HS-27A (cell line): ENCODE data around the gene ADCY5.
"Not testable (repeated sequence)": the region's sequence is repeated elsewhere in the genome, so short reads cannot be mapped to it uniquely, and the experiment has no call there.

Source experiments
- DNase-seq: peaks from one replicate; pipeline ENCODE4 v3.0.0-alpha.2; 2012; ENCODE audit warnings: low read depth, missing footprints

The ADCY5 gene

DNA sequence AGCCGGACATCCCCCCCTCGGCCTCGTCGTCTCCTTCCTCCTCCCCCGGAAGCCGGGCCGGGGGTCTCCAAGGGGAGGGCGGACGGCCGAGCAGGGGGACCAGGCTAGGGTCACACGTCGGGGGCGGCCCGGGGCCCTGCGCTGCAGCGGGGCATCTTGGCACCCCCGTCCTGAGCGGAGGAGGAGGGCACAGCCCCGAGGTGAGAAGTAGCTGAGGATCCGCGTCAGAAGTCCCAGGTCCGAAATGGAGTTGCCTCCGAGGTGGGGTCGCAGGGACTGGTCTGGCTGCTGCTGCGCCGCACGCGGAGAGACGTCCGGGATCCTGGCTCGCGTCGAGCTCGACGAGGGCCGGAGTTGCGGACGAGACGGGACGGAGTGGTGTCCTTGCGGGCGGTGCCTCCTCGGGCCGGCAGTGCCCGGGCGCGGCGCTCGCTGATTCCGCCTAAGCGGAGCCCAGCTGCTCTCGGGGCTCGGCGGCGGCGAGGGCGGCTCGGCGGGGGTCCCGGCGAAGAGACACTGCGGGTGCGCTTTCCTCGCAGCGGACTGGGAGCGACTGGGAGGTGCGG is at the start of gene ADCY5:
Gene ADCY5 (minus strand): TSS at position 555 of the 566 bp plus-strand sequence. CDS start 545 bp downstream, at position 10.
- DNase-seq, result no peak

DNA sequence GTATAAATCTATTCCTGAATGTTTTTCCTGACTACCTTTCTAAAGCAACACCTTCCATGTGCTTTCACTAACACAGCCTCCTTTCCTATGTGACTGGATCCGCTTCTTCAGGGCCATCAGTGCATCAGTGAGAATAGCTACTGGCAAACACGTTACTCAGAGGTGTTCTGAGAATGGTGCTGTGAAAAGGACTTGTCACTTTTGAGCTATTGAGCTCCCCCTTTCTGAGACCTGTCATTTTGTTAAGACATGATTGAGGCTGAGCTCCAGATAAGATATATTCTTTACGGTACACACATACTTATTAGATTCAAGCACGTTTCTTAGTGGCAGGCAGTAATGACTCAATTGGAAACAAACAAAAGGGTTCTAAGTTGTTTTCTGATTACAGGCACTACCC is 45.0 kb upstream of the ADCY5 start:
- DNase-seq, result no peak

DNA sequence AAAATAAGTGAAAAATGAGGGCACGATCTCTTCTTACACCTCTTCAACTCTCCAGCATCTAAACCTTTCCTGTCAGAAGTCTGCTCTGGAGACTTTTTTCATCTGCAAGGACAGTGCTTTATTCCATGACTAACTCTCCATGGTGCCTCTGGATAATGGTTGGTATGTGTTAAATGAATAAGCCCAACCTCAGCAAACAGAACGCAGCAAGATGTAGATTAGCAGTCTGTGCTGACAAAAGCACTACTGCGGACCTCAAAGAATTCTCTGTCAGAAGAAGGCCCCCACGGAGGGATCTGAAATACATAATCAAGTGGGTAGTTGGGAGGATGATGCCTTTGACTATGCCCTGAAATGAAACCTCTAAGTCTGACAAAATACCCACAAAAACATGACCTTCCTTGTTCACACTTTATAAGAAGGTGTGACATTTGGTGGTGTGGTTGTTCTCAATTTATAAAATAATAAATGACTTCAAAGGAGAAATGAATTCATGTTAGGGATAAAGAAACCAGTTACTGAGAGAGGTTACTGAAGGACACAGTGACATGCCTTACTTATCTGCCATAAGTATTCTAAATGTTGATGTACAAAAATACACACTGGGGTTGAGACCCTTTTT is 43.2 kb upstream of the ADCY5 start:
- DNase-seq, result no peak

DNA sequence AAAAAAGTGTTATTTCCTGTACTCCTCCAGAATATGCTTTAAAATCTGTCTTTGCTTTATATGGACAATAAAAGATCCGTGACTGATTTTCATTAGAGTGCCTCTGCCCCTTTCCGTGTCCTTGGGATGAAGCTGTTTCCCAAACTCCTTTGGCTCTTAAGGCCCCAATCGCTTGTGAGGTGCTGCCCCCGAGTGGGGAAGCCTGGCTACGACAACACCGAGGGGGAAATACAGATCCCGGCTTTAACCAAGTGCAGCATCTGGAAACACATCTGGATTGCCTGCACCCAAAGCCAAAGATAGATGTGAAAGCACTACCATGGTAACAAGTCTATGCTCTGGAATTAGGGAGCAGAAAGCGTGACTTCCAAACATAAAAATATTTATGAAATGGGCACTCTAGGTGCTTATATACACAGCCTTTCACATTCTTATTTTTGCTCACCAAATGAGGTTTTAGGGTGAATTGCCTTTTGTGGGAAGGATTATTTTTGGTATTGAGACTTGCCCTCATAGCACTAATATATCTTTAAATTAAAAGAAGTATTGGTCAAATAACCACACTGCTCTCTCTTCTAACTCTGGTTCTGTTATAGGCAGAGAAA is 40.6 kb upstream of the ADCY5 start:
- DNase-seq, result peak; percentile 22

DNA sequence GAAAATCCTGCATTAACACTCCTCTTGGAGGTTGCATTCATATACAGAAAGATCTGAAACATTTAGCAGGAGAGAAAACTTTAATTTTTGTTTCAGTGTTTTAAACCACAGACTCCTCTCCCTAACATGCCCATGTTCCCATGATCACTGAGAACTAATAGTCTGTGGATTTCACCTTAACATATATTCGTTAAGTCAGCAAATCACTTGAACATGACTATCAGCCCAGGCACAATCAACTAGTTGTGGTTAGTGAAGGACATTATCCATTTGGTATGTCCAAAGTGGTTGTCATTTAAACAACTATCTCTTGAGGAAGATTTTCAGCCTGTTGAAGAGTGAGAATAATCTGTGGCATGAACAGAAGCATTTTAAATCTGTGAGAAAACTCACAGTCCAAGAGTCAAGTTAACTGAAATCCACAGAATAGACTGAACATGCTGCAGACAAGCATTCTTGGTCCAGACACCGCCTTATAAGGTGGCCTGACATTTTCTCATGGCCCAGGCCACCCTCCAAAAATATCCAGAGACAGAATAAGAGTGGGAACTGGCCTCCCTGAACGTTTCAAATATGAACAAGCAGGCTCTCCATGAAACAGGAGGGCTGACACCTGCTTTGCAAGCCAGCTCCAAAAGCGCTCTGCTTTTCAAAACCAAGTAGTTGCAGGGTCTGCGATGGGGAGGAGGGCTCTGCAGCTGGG is 39.9 kb upstream of the ADCY5 start:
- DNase-seq, result no peak

DNA sequence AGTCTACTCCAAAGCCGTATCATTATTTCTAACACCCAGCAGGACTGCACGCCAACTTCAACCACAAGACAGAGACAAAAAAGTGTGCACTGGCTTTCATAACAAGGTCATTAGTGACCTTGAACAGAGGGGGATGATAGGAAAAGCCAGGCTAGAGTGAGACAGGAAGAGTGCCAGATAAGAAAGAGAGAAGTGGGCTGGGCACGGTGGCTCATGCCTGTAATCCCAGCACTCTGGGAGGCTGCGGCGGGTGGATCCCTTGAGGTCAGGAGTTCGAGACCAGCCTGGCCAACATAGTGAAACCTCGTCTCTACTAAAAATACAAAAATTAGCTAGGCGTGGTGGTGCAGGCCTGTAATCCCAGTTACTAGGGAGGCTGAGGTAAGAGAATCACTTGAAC is 38.2 kb upstream of the ADCY5 start:
- DNase-seq, result not testable (repeated sequence)

DNA sequence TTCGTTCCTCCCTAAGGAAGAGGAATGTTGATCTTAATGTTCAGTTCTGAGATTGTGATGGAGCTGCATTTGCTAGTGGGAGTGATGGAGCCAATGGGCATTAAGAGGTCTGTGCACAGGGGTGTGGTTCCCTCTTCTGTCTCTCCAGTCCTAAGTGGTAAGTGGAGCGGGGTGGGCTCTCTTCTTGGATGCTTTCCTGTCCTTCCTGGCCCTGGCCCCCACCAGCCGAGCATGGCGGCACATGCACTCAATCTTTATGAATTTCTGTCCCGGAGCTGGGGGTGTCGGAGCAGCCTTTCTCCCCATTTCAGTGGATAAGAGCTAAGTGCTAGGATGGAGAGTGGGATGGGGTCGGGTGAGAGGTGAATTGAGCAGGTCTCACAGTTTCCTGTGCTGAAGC is 37.6 kb upstream of the ADCY5 start:
- no peak for DNase-seq

DNA sequence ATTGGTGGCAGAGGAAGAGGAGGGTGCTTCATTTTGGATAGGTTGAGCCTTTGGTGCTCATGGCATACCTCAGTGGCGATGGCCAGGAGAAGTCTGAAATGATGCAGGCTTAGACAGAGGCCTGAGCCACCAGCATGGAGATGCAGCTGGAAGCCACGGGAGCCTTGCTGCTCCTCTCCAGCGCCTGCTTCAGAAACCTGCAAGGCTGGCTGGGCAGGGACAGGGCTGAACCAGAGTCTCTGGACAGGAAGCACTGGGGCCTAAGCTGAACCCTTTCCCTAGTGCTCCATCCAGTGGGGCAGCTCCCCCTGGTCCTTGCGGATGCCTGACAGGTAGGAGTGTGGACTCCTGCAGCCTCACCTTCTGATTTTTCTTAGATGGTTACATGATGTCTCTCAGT is 36.7 kb upstream of the ADCY5 start:
- DNase-seq, result no peak

DNA sequence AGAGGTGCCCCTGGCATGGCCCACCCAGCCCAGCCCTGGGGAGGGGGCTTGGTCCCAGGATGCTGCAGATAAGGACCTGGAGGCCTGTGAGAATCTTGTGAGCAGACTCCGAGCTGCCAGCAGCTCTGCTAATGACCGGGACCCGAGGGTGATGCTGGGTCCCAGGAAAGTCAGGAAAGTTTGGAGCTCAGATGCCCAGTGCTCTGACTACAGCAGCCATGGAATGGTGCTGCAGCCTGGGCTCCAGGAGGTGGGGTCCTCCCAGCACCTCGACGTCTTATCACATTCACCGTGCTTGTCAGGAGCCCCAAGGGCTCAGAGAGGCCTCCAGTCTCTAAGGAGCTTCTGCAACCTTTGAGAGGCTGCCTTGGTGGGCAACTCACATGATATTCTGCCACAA is 34.3 kb upstream of the ADCY5 start:
- no peak for DNase-seq

DNA sequence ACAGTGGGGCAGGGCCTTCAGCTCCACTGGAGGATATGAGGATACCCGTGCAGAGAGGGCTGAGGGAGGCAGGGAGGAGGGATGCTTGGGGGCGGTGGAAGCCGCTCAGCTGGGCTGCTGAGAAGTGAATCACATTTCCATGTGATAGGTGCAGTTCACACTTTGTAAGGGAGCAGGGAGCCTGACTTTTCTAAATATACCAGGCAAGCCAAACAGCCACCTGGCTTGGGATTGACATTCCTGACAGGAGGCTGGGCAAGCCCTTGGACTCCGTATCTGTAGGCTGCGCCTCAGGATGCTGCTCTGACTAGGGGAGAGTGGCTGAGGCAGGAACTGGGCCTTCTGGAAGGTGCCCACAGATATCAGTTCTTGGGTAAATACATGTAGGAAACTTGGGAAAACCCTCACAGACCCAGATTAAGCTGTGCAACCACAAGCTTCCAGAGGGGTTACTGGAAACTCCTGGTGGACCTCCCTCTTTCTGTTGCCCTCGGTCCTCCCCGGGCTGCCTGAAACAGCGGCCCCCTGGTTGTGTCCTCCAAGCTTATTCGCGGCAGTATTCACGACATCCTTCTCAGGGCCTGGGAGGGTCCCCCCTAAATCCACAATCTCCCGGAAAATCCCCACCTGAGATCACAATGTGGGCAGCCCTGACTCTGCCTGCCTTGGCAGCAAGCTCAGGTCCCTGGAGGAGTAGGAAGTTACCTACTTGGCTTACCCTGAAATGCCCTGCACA is 33.0 kb upstream of the ADCY5 start:
- no peak for DNase-seq

DNA sequence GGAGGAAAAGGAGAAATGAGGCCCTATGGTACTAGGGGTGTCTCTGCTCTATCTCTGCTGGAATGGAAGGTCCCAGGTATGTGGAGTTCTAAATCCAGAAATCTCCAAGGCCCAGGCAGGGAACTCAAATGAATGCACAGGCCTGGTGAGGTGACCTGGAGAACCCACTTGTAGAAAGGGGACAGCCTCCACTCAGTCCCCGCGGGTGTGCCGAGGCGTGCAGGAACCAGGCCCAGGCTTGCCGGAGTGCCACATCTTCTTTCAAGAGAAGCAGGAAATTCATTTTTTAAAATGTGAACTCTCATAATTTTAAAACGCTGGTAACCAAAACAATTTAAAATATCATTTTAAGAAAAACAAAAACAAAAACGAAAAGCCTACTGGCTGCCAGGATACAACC is 32.2 kb upstream of the ADCY5 start:
- DNase-seq, result no peak

DNA sequence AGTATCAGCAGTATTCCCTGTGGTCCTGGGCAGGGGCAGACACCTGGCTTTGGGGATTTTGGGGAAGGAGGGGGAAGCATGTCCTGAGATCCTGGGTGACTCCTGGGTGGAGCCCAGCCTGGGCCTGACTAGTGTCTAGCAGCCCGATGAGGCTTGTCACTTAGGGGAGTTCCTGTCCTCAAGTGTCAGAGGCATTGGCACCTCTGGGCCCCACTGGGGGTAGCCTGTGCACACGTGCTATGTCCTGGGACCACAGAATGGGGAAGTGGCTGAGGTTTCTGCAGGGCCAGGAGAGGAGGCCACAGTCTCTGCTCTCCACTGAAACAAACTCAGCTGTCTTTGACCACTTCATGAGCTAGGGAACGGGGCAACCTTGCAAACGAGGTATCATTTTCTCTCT is 31.5 kb upstream of the ADCY5 start:
- DNase-seq, result no peak

DNA sequence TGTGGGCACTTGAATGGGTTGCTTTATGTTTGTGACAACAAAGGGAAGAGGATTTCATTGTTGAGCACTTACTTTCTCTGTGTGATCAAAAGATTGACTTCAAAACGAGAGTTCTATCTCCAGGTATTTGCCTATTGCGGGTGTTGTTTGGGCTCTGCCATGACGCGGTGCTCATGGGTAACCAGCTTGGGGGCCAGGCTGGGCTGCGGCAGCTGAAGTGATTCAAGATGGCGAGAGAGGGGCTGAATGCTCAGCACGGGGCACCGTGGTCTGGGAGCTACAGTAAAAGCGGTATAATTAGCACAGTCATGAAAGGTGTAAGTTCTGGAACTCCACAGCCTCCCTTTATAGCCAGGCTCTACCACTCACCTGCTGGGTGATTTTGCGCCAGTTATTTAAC is 31.0 kb upstream of the ADCY5 start:
- DNase-seq, result no peak

DNA sequence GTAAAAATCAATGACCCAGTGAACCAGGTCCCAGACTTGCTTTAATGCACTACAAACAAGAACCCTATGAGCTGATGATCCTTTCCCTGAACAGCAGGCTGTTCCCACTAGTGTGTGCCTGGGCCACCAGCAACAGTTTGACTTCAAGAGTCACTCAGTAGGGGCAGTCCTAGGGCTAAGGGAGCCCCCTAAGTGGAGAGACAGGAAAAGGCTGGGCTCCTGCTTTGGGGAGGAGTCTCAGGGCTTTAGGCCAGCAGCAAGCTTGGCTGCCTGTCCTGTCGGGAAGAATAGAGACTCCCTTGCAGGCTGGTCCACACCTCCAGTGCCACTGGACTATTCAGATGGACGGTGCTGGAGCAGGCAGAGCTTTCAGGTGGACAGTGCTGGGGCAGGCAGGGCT is 29.4 kb upstream of the ADCY5 start:
- no peak for DNase-seq

DNA sequence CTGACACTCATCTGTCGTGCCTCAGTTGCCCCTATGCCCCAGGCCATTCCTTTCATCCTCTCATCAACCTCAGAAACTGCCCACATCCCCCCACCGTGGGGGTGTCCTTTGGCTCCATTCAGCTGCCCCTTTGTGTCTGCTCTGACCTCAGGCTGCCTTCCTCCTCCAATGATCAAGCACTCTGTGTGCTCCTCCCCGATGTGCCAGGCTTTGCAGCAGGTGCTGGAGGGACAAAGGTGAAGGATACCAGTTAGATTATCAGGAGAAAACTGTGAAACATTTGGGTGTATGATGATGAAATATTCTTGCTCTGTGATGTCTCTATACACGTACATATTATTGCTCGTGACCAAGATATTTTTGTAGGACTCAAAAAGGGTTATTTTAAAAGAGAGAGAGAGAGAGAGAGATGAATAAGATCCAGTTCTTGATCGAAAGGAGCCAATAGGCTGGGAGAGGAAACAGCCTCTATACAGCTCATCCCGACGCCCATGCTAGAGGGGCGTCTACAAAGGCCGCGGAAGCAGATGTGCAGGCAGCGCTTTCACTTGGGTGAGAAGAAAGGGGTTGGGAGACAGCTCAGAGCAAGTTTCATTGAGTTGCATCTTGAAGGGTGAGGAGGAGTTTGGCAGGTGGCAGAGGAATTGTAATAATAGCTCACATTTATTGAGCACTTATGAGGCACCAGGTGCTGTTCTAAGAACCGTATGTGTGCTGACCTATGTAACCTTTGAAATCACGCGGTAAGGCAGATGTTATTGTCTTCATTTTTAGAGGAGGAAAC is 28.3 kb upstream of the ADCY5 start:
- no peak for DNase-seq

DNA sequence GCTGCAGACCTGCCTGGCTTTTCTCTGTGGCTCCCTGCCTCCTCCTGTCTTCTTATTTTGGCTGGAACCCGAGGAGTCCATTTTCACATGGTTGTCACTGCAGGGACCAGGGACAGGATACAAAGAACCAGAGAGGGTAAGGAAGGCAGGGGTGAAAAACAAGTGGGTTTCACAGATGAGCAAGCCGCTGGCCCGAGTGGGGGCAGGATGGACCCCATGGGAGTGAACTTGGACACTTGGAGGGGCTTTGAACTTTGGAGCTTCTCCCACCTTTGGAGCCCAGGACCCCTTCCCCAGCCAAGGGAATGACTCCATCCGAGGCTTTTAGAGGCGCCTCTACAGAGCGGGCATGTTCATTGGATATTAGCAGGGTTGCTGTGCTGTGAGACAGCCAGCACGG is 26.9 kb upstream of the ADCY5 start:
- DNase-seq, result no peak

DNA sequence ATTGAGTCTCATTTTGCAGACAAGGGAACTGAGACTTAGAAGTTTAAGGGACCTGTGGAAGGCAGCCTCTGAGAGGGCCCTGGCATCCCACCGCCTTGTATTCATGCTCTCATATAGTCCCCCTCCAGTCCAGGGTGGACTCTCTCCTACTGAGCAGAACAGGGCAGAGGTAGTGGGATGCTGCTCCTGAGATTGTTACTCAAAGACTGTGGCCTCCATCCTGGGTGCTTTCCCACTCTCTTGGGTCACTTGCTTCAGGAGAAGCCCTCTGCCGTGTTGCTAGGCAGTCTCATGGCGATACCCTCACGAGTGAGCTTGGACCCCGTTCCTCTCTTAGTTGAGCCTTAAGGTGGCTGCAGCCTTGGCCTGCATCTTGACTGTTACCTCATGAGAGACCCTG is 22.2 kb upstream of the ADCY5 start:
- DNase-seq, result no peak

DNA sequence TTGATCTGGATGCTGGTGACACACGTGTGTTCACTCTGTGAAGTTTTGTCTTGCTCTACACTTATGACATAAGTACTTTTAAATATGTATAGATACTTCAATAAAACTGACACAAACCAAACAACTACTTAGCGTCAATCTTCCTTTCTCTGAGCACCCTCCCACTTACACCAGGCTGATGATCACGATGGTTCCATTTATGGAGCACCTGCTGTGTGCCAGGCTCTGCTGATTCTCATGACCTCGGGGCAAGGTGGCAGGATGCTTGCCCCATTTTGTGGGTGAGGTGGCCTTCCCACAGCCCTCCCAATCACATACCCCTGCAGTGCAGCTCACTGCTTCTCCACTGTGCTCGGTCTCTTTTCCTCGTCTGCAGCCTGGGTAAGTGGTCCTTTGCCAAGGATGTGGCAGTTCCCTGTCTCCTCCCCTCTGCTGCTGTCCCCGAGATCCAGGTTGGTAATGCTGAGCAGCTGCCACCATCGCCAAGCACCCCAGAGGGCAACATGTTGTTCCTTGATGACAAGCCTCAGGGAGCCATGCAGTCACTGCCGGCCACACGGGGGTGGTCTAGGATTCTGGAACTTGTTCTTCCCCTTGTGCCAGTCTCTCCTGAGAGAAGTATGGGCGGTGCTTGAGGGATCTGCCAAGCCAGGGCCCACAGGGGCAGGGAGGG is 20.6 kb upstream of the ADCY5 start:
- DNase-seq, result no peak

DNA sequence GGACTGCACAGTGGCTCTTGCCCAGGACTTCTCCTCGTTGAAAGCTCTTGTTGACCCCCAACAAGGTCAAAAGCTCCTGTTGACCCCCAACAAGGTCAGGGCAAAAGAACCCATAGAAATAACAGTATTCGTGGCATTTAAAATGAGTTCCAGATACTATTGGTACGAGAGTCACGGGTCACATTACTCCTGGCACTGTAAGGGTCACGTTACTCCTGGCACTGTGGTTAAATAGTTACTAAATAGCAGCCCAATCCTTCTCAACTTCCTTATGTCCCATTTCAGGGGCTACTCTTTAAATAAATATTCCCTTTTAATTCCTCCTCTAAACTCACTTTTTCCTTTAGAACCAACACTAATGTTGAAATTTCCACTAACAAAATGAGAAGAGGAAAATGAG is 18.2 kb upstream of the ADCY5 start:
- DNase-seq, result no peak

DNA sequence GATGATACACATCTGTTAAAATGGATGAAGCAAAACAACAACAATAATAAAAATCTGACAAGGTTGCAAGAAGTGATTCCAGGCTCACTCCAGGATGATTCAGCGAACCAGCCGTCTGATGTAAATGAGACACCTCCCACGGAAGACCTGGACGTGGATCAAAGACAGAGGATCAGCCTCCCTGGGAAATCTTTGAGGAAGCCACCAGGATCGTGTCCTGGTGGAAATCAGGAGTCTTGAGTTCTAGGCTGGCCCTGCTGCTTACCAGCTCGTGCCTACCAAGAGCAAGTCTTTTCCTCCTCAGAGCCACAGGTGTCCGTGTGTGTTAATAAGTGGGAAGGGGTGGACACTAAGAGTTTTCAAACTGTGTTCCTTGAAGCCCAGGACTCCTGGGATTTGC is 15.3 kb upstream of the ADCY5 start:
- no peak for DNase-seq

DNA sequence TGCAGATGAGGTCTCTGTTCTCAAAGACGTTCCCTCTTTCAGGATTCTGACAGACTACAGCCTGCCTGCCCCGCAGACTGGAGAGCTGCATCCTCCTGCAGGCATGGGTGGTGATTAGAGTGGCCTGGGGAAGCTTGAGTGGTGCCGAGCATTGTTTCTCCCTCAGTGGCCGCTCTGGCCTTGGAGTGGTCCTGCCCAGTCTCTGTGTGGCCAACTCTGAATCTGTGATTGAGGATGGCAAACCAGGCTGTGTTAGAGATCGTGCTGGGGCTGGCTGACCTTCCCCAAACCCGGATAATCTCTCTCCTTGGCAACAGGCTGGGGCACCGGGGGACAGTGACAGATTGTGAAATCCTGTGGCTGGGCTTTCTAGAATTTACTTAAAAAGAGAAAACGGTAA is 11.0 kb upstream of the ADCY5 start:
- DNase-seq, result no peak
